ENCODE measurements around the gene DNAJC18.

Gene DNAJC18

GRCh38 chr5:139361835-139362429, 77.4 kb downstream of the DNAJC18 start:
- DNase-seq (ENCODE audit: low spot score): no peak

GRCh38 chr5:139360384-139360783, 78.9 kb downstream of the DNAJC18 start:
- no peak for DNase-seq (ENCODE audit: low spot score)
